KMS-11 (cell line): Measurements from ENCODE around the gene HDAC10.

Experiments
- H2AFZ ChIP-seq: fragments of 200-600 bp; sonication (generic); 2 replicates; pipeline ENCODE4 v1.6.1; 2016; ENCODE audit warnings: antibody characterized with exemption, mixed run types, low read depth
- H3K27ac ChIP-seq: fragments of 200-600 bp; sonication (generic); 2 replicates; pipeline ENCODE4 v1.6.1; 2016; ENCODE audit warnings: mild to moderate bottlenecking, mixed run types
- H3K27me3 ChIP-seq: fragments of 200-600 bp; sonication (generic); 2 replicates; pipeline ENCODE4 v1.6.1; 2017; ENCODE audit warnings: mild to moderate bottlenecking, low read depth, mixed run types, moderate library complexity; ENCODE audit not compliant: insufficient read depth
- H3K36me3 ChIP-seq: fragments of 200-600 bp; sonication (generic); 2 replicates; pipeline ENCODE4 v1.6.1; 2017; ENCODE audit warnings: mild to moderate bottlenecking, mixed run types; ENCODE audit not compliant: insufficient read depth
- H3K4me1 ChIP-seq: fragments of 200-600 bp; sonication (generic); 2 replicates; pipeline ENCODE4 v1.6.1; 2016; ENCODE audit warnings: mild to moderate bottlenecking, low read depth, mixed run types; ENCODE audit not compliant: poor library complexity, severe bottlenecking
- H3K4me2 ChIP-seq: fragments of 200-600 bp; sonication (generic); 2 replicates; pipeline ENCODE4 v1.7.0; 2016; ENCODE audit warnings: mild to moderate bottlenecking, mixed run types
- H3K4me3 ChIP-seq: fragments of 200-600 bp; sonication (generic); IDR thresholded peaks from 2 replicates; pipeline ENCODE4 v1.6.1; 2017; ENCODE audit warnings: low read depth, low read length, mixed read lengths; ENCODE audit not compliant: insufficient read depth
- H3K79me2 ChIP-seq: fragments of 200-600 bp; sonication (generic); 2 replicates; pipeline ENCODE4 v1.6.1; 2016; ENCODE audit warnings: low read depth, mixed run types; ENCODE audit not compliant: insufficient read depth
- H3K9ac ChIP-seq: fragments of 200-600 bp; sonication (generic); 2 replicates; pipeline ENCODE4 v1.6.1; 2016; ENCODE audit warnings: mild to moderate bottlenecking, mixed run types
- H4K20me1 ChIP-seq: fragments of 200-600 bp; sonication (generic); 2 replicates; pipeline ENCODE4 v1.6.1; 2016; ENCODE audit warnings: mild to moderate bottlenecking, mixed run types; ENCODE audit not compliant: insufficient read depth
- CTCF ChIP-seq: fragments of 200-600 bp; sonication (generic); conservative IDR thresholded peaks from 2 replicates; pipeline ENCODE4 v1.6.1; 2017; ENCODE audit warnings: low read depth, mild to moderate bottlenecking, antibody characterized with exemption, low read length, moderate library complexity, mixed read lengths

Gene HDAC10

GRCh38 chr22:50220603-50221409 is 30.3 kb downstream of the HDAC10 start:
- H3K4me3 ChIP-seq = no peak overlapping the region
- no peaks in the 10 kb centered on the region for H3K4me1 ChIP-seq
- H3K4me2 ChIP-seq = no peak overlapping the region
- H3K27me3 ChIP-seq = no peaks in the 10 kb centered on the region
- no peaks in the 10 kb centered on the region for H3K36me3 ChIP-seq
- H2AFZ ChIP-seq = no peak overlapping the region
- no peak overlapping the region for H3K27ac ChIP-seq
- no peak overlapping the region for H3K9ac ChIP-seq
- no peaks in the 10 kb centered on the region for H3K79me2 ChIP-seq
- TF ChIP-seq CTCF = no peak
- H4K20me1 ChIP-seq = no peaks in the 10 kb centered on the region

GRCh38 chr22:50219800-50220602 is 31.1 kb downstream of the HDAC10 start:
- H3K27me3 ChIP-seq = no peaks in the 10 kb centered on the region
- no peak overlapping the region for H3K4me2 ChIP-seq
- H3K4me3 ChIP-seq = no peak overlapping the region
- no peaks in the 10 kb centered on the region for H3K36me3 ChIP-seq
- H3K9ac ChIP-seq = no peak overlapping the region
- no peaks in the 10 kb centered on the region for H4K20me1 ChIP-seq
- no peaks in the 10 kb centered on the region for H3K4me1 ChIP-seq
- no peak for TF ChIP-seq CTCF
- H3K79me2 ChIP-seq = no peaks in the 10 kb centered on the region
- no peak overlapping the region for H2AFZ ChIP-seq
- no peak overlapping the region for H3K27ac ChIP-seq

GRCh38 chr22:50218996-50219727 is 31.9 kb downstream of the HDAC10 start:
- TF ChIP-seq CTCF = no peak
- Histone ChIP-seq H3K4me3 (no peak overlapping the region), H3K4me2 (no peak overlapping the region), H3K9ac (no peak overlapping the region), H3K4me1 (no peaks in the 10 kb centered on the region), H3K79me2 (no peaks in the 10 kb centered on the region), H3K36me3 (no peaks in the 10 kb centered on the region), H2AFZ (no peak overlapping the region), H3K27me3 (no peaks in the 10 kb centered on the region), H4K20me1 (no peaks in the 10 kb centered on the region), H3K27ac (no peak overlapping the region)

- no peak overlapping the region for H2AFZ ChIP-seq
These were observed 32.7 kb downstream of the HDAC10 start for GRCh38 chr22:50218153-50218995.

More at GRCh38 chr22:50218153-50218995, 32.7 kb downstream of the HDAC10 start:
- Histone ChIP-seq H3K27me3 (no peaks in the 10 kb centered on the region), H3K9ac (no peak overlapping the region), H3K79me2 (no peaks in the 10 kb centered on the region), H4K20me1 (no peaks in the 10 kb centered on the region), H3K27ac (no peak overlapping the region), H3K4me3 (no peak overlapping the region), H3K36me3 (no peaks in the 10 kb centered on the region), H3K4me1 (no peaks in the 10 kb centered on the region), H3K4me2 (no peak overlapping the region)
- no peak for TF ChIP-seq CTCF
